Measurements from ENCODE around the gene RDH11. TPM values are rescaled to one million over a fixed set of nuclear protein-coding genes. Genes with fewer than 3 reads are reported as not detected.

The RDH11 gene
- total RNA-seq, 2 experiments from 2014 or later: 31.1 to 37.7 TPM

DNA sequence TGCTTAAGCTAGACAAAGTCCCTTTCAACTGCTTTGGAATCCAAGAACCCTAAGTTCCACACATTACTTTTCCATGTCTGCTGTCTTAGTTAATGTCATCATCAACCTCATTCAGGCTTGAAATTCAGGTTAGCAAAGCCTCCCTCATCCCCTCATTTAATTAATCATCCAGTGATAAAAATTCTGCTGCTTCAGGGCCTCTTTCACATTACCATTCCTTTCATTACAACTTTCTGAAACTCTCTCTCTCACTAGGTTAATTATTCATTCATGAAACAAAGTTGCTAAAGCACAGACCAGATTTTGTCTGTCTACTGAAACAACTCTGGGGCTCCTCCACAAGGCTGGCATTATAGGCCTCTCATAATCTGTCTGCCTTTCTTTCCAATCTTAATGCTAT lies 11.7 kb downstream of the RDH11 start:
- POLR2A ChIA-PET: no interaction called here
- H3K79me2 ChIP-seq (ENCODE audit: insufficient read depth, low read depth, low read length): no peaks in the 10 kb centered on the region
- H3K4me3 ChIP-seq (ENCODE audit: low read depth, low read length, poor library complexity, severe bottlenecking): no peak overlapping the region
- no peak overlapping the region for H2AFZ ChIP-seq (ENCODE audit: low read length)
- H3K9me3 ChIP-seq (ENCODE audit: low read length): no peaks in the 10 kb centered on the region
- H3K4me1 ChIP-seq (ENCODE audit: insufficient read depth, low read length, poor library complexity, severe bottlenecking): no peaks in the 10 kb centered on the region
- no peak overlapping the region for H3K4me2 ChIP-seq (ENCODE audit: low read length)
- TF ChIP-seq EZH2phosphoT487 (IDR thresholded peaks at IDR 0.05; ENCODE audit: borderline replicate concordance, low read depth, low read length): no peak
- CTCF ChIA-PET (ENCODE audit: unreplicated experiment): no interaction called here
- DNase-seq (ENCODE audit: low spot score): no peak
- no peak overlapping the region for H3K27ac ChIP-seq (ENCODE audit: low read depth, low read length, poor library complexity, severe bottlenecking)
- intact Hi-C loops (cut with micrococcal nuclease; ENCODE audit: unreplicated experiment): no loop called here
- H4K20me1 ChIP-seq (ENCODE audit: insufficient read depth, low read length): no peaks in the 10 kb centered on the region
- no peaks in the 10 kb centered on the region for H3K9me2 ChIP-seq (ENCODE audit: insufficient read depth, low read length)
- H3K36me3 ChIP-seq (ENCODE audit: insufficient read depth, low read length): peaks cover 94% of the 10 kb centered on the region
- BruUV-seq (replicated peaks): no TSS peak

GRCh38 chr14:67680941-67681340 lies 14.6 kb downstream of the RDH11 start:
- intact Hi-C loops (cut with micrococcal nuclease; ENCODE audit: unreplicated experiment): no loop called here

GRCh38 chr14:67680121-67680602 lies 15.4 kb downstream of the RDH11 start:
- no peaks in the 10 kb centered on the region for H3K9me3 ChIP-seq (ENCODE audit: low read length)
- DNase-seq (ENCODE audit: low spot score): no peak
- H3K4me2 ChIP-seq (ENCODE audit: low read length): no peak overlapping the region
- H3K4me1 ChIP-seq (ENCODE audit: insufficient read depth, low read length, poor library complexity, severe bottlenecking): peaks cover 3% of the 10 kb centered on the region
- no peak overlapping the region for H3K4me3 ChIP-seq (ENCODE audit: low read depth, low read length, poor library complexity, severe bottlenecking)
- no peaks in the 10 kb centered on the region for H3K9me2 ChIP-seq (ENCODE audit: insufficient read depth, low read length)
- no peak for TF ChIP-seq CTCF (conservative IDR thresholded peaks at IDR 0.05; ENCODE audit: low read length)
- TF ChIP-seq EZH2phosphoT487 (IDR thresholded peaks at IDR 0.05; ENCODE audit: borderline replicate concordance, low read depth, low read length): no peak
- no peak overlapping the region for H3K27ac ChIP-seq (ENCODE audit: low read depth, low read length, poor library complexity, severe bottlenecking)
- intact Hi-C loops (cut with micrococcal nuclease; ENCODE audit: unreplicated experiment): no loop called here
- no peak overlapping the region for H2AFZ ChIP-seq (ENCODE audit: low read length)
- H3K36me3 ChIP-seq (ENCODE audit: insufficient read depth, low read length): peaks cover 86% of the 10 kb centered on the region
- CTCF ChIA-PET (ENCODE audit: unreplicated experiment): no interaction called here
- BruUV-seq (replicated peaks): no TSS peak
- POLR2A ChIA-PET: no interaction called here
- no peaks in the 10 kb centered on the region for H3K79me2 ChIP-seq (ENCODE audit: insufficient read depth, low read depth, low read length)
- H4K20me1 ChIP-seq (ENCODE audit: insufficient read depth, low read length): no peaks in the 10 kb centered on the region

More at GRCh38 chr14:67680941-67681340, 14.6 kb downstream of the RDH11 start:
- no peaks in the 10 kb centered on the region for H3K9me2 ChIP-seq (ENCODE audit: insufficient read depth, low read length)
- H4K20me1 ChIP-seq (ENCODE audit: insufficient read depth, low read length): no peaks in the 10 kb centered on the region
- TF ChIP-seq CTCF (conservative IDR thresholded peaks at IDR 0.05; ENCODE audit: low read length) (no peak), EZH2phosphoT487 (IDR thresholded peaks at IDR 0.05; ENCODE audit: borderline replicate concordance, low read depth, low read length) (no peak)
- CTCF ChIA-PET (ENCODE audit: unreplicated experiment): no interaction called here
- no peaks in the 10 kb centered on the region for H3K9me3 ChIP-seq (ENCODE audit: low read length)
- no peak for DNase-seq (ENCODE audit: low spot score)
- H3K27ac ChIP-seq (ENCODE audit: low read depth, low read length, poor library complexity, severe bottlenecking): no peak overlapping the region
- no peak overlapping the region for H3K4me3 ChIP-seq (ENCODE audit: low read depth, low read length, poor library complexity, severe bottlenecking)
- no TSS peak for BruUV-seq (replicated peaks)
- POLR2A ChIA-PET: interaction anchor here (1.0 kb wide), 1 partner anchor 15 kb away, joined by 3 read pairs; the partner anchor contains the start of gene RDH11
- no peaks in the 10 kb centered on the region for H3K79me2 ChIP-seq (ENCODE audit: insufficient read depth, low read depth, low read length)
- H2AFZ ChIP-seq (ENCODE audit: low read length): no peak overlapping the region
- no peak overlapping the region for H3K4me2 ChIP-seq (ENCODE audit: low read length)
- no peaks in the 10 kb centered on the region for H3K4me1 ChIP-seq (ENCODE audit: insufficient read depth, low read length, poor library complexity, severe bottlenecking)
- H3K36me3 ChIP-seq (ENCODE audit: insufficient read depth, low read length): peaks cover 93% of the 10 kb centered on the region

All from OCI-LY7 (cell line).